NCI-H2196 treated with DMSO at 0.1 percent for 48 hours (cell line): ENCODE results near the gene WDR38.
"Not testable (repeated sequence)": the region's sequence is repeated elsewhere in the genome, so short reads cannot be mapped to it uniquely, and the experiment has no call there.

ENCODE experiments used
- DNase-seq: peaks from one replicate; lab custom pipeline; 2025; ENCODE audit not compliant: unreplicated experiment; lab: John Stamatoyannopoulos, UW

The WDR38 gene

GRCh38 chr9:124831642-124832364 lies 21.5 kb upstream of the WDR38 start:
- DNase-seq: no peak

GRCh38 chr9:124834591-124834990 lies 18.7 kb upstream of the WDR38 start:
- no peak for DNase-seq

- DNase-seq: no peak
Measured at GRCh38 chr9:124835026-124835557, 18.2 kb upstream of the WDR38 start.

- DNase-seq: not testable (repeated sequence)
Measured at GRCh38 chr9:124838132-124838531, 15.1 kb upstream of the WDR38 start.

DNA sequence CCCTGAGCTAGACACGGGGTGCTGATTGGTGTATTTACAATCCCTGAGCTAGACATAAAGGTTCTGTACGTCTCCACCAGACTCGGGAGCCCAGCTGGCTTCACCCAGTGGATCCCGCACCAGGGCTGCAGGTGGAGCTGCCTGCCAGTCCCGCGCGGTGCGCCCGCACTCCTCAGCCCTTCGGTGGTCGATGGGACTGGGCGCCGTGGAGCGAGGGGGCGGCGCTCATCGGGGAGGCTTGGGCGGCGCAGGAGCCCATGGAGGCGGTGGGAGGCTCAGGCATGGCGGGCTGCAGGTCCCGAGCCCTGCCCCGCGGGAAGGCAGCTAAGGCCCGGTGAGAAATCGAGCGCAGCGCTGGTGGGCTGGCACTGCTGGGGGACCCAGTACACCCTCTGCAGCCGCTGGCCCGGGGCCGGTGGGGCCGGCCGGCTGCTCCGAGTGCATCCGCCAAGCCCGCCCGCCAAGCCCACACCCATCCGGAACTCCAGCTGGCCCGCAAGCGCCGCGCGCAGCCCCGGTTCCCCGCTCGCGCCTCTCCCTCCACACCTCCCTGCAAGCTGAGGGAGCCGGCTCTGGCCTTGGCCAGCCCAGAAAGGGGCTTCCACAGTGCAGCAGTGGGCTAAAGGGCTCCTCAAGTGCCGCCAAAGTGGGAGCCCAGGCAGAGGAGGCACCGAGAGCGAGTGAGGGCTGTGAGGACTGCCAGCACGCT lies 14.5 kb upstream of the WDR38 start:
- DNase-seq: not testable (repeated sequence)

DNA sequence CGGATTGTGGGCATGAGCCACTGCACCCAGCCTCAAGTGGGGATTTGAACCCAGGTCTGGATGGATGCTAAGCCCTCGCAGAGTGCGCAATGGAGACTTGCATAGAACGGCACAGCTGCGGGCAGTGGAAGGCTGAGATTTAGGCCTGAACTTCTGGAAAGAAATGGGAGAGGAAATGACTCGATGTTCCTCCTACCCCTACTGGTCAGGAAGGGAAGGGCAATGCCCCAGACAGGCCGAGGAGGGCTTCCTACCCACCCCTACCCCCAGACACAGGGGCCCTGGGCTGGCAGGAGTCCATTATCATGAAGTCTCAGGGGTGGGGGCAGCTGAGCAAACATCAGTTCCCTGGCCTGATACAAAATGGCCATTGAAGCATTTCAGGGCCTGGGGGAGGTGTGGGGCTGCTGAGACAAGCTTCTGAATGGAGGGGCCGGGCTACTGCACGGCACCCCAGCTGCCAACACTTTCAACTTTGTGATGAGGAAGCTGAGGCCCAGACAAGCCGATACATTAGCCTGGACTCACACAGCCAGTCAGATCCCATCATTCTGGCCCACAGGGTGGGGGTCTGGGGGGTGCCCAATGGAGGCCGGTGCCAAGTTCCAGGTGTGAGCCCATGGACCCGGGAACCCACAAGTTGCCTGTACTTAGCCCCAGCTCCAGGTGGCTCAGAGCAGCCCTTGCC lies 13.5 kb upstream of the WDR38 start:
- DNase-seq: no peak

GRCh38 chr9:124840300-124840833 lies 12.9 kb upstream of the WDR38 start:
- no peak for DNase-seq

GRCh38 chr9:124841075-124841821 lies 12.0 kb upstream of the WDR38 start:
- no peak for DNase-seq

GRCh38 chr9:124843456-124844034 lies 9.7 kb upstream of the WDR38 start:
- DNase-seq: no peak

GRCh38 chr9:124844291-124844690 lies 9.0 kb upstream of the WDR38 start:
- no peak for DNase-seq

- not testable (repeated sequence) for DNase-seq
Measured at GRCh38 chr9:124846467-124846866, 6.8 kb upstream of the WDR38 start.

DNA sequence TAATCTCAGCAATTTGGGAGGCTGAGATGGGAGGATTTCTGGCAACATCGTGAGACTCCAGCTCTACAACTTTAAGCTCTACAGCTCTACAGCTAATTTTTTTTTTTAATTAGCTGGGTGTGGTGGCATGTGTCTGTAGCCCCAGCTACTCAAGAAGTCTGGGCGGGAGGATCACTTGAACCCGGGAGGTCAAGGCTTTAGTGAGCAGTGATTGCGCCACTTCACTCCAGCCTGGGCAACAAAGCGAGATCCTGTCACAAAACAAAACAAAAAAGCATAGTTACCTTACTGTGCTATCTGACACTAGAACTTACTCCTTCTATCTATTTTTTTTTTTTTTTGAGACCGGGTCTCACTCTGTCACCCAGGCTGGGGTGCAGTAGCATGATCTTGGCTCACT lies 6.3 kb upstream of the WDR38 start:
- DNase-seq: no peak

GRCh38 chr9:124849801-124850200 lies 3.5 kb upstream of the WDR38 start:
- no peak for DNase-seq

- no peak for DNase-seq
Measured at GRCh38 chr9:124852121-124852828, 985 bp upstream of the WDR38 start.

- no peak for DNase-seq
Measured at GRCh38 chr9:124853605-124854143, 414 bp downstream of the WDR38 start.

GRCh38 chr9:124854161-124854560 lies 901 bp downstream of the WDR38 start:
- no peak for DNase-seq

GRCh38 chr9:124854822-124855221 lies 1.6 kb downstream of the WDR38 start:
- no peak for DNase-seq

- no peak for DNase-seq
Measured at GRCh38 chr9:124855566-124855943, 2.3 kb downstream of the WDR38 start.

GRCh38 chr9:124855944-124856765 lies 2.9 kb downstream of the WDR38 start:
- no peak for DNase-seq
